ENCODE data around the gene HS6ST2.

Gene HS6ST2

DNA sequence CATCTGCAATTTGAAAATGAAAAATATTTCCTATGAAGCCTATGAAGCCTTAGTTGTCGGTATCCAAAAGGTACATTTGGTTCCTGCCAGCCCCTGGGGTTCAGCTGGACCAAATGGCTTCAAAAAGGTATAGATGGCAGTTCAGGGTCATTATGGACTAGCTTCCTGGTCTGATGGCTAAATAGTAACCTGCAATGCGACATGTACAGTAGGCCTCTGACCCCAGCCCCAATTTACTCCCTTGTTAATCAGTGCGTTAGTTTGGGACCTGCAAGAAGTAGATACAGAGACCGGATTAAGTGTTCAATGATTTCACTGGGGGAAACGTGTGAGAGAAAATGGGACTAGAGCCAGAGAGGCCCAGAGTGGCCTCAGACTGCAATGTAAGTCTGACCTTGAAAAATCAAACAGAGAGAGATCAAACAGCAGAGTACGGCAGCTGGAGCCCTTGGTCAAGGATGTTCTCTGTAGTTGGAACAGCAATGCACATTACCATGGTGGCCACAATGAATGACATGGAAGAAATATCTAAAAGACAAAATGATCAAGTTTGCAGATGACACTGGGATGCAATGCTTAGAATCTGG, 354.6 kb downstream of the HS6ST2 start:
- no peak for DNase-seq

DNA sequence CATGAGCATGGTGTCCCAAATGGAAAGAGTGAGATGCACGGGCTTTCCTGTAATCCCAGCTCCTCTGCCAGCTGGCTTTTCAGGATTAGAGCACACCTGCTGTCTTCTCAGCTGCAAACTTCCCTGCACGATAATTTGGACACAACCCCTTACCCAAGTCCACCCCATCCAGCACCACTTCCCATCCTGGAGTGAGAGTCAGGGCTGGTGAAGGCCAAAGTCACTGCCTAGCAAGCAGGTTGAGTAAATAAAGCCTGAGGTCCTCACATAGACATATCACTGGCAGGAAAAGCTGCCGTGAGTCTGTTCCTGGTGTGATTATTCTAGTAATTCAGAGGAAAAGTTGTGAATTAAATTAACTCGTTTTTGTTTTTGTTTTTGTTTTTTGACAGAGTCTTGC, 355.7 kb downstream of the HS6ST2 start:
- DNase-seq, result no peak

DNA sequence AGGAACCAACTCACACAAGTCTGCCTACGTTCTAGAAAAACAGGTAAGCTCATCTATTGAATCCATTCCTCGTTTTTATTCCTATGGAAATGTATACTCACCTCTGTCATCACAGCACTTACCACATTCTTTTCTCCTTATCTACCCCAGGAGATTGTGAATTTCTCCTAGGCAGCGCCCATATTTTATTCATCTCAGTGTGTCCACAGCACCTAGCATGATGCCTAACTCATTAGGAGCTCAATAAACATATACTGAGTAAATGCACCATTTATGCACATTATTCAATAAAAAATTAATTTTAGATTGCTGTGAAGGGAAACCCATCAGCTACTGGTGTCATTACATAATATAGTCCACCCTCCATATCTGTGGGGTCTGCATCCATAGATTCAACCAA, 363.4 kb downstream of the HS6ST2 start:
- DNase-seq, result no peak

DNA sequence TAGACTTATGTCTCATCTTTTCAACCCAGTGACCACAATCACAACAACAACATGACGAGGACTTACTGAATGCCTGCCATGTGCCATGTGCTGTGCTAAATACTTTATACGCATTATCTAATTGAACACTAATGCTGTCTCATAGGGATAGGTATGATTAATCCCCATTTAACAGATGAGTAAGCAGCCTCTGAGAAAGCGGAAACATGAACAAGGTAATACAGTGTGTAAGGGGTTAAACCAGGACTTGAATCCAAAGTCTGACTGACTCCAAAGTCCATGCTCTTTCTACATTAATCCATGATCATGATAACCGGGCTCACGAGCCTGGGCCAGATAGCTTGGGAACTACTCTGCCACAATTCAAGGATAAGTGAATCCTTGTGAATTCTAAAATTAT, 364.3 kb downstream of the HS6ST2 start:
- DNase-seq, result no peak

DNA sequence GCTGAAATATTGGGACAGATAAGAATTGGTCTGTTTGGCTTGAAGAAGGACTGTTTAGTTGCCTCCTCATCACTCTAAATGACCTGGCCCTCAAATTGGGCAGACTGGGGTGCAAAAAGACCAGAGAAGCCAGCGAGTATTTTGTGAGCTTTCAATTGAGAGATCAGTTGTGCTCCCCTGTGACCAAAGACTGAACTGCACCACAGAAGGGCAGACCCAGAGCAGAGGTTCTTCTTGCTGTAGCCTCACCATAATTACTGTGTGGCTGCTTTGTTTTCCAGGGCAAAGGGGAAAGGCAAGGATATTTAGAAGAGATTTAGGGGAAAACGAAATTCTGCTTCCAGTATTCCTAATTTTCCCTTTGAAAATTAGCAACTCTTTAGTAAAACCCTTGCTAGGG, 365.5 kb downstream of the HS6ST2 start:
- DNase-seq, result no peak

DNA sequence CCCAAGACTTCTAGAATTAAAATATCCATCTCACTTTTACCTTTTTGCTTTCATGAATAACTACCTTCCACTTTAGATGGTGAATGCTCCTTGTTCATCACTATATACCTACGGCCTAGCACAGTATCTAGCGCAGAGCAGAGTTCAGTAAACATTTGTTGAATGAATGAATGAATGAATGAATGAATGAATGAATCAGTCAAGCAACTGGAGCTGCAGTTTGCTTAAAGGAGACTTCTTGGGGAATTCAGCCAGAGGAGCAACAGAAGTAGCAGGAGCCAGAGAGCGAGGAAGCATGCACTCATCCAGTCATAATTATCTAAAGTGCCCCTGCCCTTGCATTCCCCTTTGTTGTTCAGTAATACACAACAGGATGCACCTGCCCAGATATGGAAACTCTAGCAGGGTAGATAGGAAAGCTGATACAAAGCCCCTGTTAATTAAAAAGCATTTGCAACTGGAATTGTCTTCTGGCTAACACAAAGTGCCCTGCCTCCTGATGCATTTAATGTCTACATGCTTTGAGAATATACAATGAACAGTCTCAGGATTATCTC, 366.6 kb downstream of the HS6ST2 start:
- no peak for DNase-seq

DNA sequence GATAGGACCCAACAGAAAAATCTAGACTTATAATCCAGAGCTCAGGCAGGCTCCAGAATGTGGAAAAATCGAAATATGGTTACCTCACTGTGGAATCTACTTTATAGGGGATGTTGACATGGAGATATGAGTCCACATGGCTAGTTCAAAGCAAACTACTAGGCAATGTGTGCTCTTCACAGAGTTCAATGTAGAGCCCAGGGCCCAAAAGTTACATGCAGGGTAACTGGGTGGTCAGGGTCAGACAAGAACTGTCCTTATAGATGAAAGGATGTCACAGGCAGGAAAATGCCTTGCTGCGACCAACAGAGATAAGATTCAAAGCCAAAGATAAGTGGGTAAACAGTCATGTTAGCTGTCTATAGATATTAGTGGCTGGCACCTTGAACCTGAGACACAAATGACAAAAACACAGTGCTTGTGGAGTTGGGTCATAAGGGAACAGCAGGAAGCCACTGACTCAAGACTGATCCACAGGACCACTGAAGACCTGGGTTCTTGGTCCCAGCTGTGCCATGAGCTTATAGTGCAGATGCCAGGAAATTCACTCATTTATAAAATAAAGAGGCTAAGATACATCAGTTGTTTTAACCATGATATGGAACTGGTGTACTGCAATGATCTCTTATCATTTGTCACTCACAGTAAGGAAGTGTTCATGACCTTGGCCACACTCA, 367.9 kb downstream of the HS6ST2 start:
- DNase-seq, result no peak

DNA sequence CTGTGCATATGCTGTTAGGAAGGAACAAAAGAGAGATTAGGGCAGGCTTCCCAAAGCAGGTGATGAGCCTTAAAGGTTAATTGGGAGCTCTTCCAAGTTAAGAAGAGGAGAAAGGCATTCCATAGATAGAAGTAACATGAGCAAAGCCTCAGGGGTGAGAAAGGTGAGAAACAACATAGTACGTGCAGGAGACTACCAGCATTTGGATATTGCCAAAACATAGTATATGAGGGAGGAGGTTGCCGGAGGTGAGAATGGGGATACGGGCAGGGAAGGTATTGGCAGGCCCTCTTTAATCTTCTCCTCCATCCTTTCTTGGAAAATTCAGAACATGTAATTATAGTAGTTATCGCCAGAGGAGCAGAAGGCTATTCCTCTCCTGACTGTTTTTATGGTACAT, 373.5 kb downstream of the HS6ST2 start:
- no peak for DNase-seq

DNA sequence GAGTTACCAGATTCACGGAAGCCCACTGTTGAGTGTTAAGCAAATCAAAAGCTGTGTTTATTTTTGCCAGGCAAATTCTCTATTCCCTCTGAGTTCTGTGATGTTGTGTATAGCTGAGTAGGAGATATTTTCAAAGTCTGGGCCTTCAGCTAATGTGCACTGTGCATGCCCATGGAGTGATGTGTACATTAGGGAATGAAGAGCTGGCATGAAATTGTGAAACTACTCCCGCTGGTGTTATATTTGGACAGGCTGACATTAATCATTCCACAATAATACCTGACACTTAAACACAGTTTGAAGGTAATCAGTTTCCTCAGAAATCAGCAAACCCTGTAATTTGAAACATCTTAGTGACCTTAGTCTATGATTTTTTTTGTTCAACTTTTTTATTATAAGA, 381.5 kb downstream of the HS6ST2 start:
- no peak for DNase-seq

All from NCI-H1048 (cell line).